Kidney tubule cell (primary cell): ENCODE results near the gene MCRIP2.
A peak's percentile ranks its signal among the peaks of the same experiment; 100 is the strongest.

Source experiments
- DNase-seq: peaks from one replicate; pipeline ENCODE4 v3.0.0-alpha.2; 2018; ENCODE audit warnings: low spot score

MCRIP2 gene

GRCh38 chr16:648781-649589, 7.4 kb downstream of the MCRIP2 start, which contains the start of gene WDR90:
TSS of gene WDR90 (plus strand) at chr16:649365. CDS start at chr16:649417, 52 bp downstream.
- peak; percentile 93 for DNase-seq

GRCh38 chr16:649631-650030, 8.0 kb downstream of the MCRIP2 start:
- peak; percentile 41 for DNase-seq

DNA sequence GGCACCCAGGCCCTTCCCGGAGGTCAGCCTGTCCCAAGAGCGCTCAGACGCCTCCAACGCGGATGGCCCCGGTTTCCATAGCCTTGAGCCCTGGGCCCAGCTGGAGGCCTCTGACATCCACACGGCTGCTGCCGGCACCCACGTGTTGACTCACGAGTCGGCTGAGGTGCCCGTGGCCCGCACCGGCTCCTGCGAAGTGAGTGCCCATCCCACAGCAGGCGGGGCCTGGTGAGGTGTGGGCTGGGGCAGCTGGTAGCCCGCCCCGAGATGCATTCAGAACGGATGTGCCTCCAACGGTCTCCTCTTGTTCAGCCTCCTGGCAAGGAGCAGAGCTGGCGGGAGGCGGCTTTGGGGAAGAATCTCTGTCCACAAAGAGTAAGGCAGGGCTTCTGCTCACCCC, 10.2 kb downstream of the MCRIP2 start:
- no peak for DNase-seq

DNA sequence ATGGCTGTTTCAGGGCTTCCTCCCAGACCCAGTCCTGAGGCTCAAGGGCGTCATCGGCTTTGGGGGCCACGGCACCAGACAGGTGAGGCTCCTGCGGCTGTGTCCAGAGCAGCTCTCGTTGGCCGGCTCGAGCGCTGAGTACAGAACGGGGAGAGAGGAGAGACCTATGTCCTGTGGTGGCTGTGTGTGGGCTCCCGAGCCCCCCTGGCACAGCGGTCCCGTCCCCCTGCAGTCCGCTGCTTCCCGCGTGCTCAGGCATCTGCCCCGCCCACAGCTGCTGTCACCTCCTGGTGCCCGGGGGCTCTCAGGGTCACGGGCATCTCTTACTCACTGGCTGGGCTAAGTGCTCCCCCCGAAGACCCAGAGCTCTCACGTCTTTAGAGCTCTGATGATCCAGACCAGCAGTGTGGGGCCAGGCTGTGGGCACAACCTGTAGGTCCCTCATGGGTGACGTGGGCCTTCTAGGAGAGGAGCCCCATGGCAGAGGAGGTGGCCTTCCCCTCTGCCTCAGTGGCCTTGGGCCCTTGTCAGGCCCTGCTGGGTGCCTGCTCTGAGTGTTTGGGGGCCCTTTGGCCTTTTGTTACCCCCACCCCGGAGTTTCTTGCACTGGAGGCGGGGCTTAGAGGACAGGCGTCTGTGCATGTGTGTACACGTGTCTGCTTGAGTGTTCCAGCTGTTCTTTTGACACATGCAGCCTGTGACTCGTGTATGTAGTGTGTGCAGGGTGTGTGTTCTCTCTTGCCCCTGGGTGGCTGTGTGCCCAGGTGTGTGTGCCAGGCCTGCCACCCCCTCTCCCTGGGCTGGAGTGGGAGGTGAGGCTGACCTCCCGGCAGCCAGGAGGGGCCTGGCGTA, 11.1 kb downstream of the MCRIP2 start:
- DNase-seq, result no peak

DNA sequence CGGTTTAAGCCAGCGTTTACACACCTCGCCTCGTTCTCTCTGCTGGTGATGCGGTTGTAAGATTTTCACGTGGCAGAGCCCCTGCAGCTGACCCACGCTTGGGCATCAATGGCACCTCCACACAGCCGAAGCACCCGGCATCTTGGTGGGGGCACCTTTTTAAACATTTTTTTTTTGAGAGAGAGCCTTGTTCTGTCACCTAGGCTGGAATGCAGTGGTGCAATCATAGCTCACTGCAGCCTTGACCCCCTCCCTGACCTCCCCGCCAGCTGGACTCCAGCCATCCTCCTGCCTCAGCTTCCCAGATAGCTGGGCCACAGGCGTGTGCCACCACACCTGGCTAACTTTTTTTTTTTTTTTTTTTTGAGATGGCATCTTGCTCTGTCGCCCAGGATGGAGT, 12.4 kb downstream of the MCRIP2 start:
- no peak for DNase-seq

- DNase-seq, result no peak
Observed at GRCh38 chr16:657487-657886, 15.9 kb downstream of the MCRIP2 start.

DNA sequence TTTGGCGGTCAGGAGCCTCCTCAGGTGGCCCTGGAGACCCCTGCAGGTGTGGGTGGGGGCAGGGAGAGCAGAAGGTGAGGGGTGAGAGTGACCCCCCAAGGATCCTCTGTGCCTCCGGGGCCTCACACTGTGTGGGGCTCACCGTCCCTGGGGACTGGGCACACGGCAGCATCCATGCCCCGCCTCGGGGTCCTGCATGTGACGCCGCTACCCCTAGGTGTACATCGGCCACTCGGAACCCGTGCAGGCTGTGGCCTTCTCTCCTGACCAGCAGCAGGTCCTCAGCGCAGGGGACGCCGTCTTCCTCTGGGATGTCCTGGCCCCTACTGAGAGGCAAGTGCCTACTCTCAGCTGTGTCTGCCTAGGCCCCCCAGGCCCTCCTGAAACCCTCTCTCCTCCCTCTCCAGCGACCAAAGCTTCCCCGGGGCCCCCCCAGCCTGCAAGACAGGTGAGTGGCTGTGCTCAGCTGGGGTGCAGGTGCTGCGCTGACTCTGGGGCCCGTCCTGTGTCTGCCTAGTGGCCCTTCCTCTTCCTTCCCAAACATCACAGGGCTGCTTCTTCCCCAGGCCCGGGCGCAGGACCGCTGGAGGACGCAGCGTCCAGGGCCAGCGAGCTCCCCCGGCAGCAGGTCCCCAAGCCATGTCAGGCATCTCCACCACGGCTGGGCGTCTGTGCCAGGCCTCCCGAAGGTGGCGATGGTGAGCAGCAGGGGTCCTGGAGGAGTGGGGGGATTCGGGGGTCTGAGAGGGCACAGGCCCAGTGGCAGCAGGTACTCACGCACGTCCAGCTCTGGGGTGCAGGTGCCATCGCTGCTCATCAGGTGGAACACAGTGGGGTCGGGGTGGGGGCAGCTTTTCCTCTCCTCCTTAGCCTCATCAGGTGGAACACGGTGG, 17.3 kb downstream of the MCRIP2 start:
- no peak for DNase-seq

DNA sequence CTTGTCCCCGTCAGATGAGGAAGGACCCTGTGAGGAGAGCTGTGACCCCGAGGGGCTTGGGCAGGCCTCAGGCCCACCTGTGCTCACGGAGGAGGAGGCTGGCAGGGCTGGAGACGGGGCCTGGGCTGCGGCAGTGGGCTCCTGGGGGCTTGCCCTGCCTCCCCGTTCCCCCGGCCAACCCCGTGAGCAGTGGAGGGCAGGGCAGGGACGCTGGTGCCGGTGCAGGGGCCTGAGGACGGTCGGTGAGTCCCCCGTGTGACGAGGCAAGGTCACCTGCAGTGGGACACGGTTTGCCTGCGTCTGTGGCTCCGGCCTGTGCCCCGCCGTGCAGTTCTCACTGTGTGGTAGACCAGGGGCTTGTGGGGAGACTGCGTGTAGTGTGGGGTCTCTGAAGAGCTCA, 18.0 kb downstream of the MCRIP2 start:
- no peak for DNase-seq

DNA sequence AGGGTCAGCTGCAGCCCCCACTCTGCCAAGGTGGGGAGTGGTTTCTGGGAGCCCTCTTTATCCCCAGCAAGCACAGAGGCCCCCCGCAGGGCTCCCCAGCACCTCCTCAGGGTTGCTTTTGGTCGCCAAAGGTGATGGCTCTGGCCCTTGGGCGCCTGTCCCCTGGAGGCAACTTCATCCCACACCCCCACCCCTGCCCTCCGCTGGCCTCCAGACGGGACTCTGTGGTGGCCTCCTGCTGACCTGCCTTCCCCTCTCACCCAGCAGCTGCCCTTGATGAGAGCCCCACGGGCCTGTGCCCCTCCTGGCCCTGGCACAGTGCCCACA, 18.5 kb downstream of the MCRIP2 start:
- no peak for DNase-seq

- peak; percentile 90 for DNase-seq
Observed at GRCh38 chr16:660459-661183, 19.0 kb downstream of the MCRIP2 start.

- DNase-seq, result no peak
Observed at GRCh38 chr16:661184-661821, 19.7 kb downstream of the MCRIP2 start.

DNA sequence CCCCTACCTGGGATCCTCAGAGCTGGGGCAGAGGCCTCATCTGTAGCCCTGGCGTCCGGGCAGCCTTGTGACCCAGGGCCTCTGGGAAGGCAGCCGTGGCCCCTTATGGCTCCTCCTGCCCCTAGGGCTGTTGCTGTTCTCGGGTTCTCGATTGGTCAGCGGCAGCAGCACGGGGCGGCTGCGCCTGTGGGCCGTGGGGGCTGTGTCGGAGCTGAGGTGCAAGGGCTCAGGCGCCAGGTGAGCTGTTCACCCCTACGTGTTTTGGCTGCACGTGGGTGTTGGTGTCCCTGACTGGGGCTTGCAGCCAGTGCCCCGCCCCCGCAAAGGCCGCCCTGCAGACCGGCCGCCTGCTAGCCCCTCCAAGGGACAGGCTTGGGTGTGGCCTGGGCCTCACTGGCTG, 20.5 kb downstream of the MCRIP2 start:
- no peak for DNase-seq

- DNase-seq, result no peak
Observed at GRCh38 chr16:662597-662996, 21.0 kb downstream of the MCRIP2 start.

DNA sequence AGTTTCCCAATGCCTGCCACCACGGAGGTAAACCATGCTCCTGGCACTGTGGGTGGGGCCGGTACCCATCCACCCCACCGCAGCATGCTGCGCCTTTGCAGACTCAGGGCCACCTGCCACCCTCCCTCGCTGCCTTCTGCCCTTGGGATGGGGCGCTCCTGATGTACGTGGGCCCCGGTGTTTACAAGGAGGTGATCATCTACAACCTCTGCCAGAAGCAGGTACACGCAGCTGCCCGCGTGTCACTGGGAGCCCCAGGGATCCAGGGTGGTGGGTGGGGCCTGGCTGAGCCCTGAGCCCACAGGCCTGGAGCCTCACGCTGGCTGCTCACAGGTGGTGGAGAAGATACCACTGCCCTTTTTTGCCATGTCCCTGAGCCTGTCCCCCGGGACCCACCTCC, 24.9 kb downstream of the MCRIP2 start:
- DNase-seq, result no peak

DNA sequence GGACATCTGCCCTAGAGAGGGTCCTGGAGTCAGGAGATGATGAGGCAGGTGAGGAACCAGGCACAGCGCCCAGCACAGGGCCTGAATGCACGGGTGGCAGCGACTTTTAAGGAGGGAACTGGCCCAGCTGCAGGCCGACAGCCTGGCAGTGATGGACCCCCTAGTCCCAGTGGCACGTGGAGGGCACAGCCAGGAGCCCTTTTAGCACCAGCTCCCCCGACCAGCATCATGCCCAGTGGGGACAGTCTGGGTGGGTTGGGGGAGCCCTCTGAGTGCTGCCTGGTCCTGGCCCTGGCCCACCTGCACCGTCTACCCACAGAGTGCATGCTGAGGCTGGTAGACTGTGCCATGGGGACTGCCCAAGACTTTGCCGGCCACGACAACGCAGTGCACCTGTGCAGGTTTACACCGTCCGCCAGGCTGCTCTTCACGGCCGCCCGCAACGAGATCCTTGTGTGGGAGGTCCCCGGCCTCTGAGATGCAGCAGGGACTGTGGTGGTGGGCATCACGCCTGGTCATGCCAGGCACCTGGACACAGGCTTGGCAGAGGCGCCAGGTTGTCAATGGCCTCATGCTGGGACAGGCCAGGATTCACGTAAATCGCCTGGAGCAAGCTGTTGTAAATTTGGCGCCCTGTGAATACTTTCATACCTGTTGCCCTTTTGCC, 25.6 kb downstream of the MCRIP2 start:
- DNase-seq, result no peak

DNA sequence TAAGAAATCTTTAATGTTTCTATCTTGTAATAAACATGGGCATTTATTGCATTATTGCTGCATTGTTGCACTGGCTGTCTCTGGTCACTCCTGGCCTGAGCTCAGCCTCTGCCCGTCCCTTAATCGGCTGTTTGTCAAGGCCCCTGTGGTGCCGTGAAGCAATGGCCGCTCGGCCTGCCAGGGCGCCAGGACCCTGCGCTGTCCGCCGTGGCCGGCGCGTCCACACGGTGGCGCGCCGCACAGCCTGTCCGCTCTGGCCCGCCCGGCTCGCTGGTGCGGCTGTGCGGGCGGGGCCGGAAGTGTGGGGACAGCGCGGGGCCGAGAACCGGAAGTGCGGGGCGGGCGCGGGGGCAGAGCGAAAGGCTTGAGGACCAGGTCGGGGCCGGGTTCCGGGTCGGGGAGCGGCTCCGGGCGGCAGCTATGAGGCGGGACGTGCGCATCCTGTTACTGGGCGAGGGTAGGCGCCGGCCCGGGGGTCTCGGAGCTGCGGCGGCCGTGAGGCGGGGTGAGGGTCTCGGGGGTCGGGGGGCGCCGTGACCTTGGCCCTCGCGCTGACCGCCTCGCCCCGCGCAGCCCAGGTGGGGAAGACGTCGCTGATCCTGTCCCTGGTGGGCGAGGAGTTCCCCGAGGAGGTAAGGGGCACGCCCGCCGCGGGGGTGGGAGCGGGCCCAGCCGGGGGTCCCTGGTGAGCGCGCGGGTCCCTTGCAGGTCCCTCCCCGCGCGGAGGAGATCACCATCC, 26.3 kb downstream of the MCRIP2 start, which contains the start of gene RHOT2:
Gene RHOT2, plus strand, starts transcription at position 353 of the 739 bp plus-strand sequence. Its CDS starts 68 bp downstream, at position 421.
- DNase-seq, result peak; percentile 93

GRCh38 chr16:668519-669171, 27.0 kb downstream of the MCRIP2 start:
- DNase-seq, result no peak

DNA sequence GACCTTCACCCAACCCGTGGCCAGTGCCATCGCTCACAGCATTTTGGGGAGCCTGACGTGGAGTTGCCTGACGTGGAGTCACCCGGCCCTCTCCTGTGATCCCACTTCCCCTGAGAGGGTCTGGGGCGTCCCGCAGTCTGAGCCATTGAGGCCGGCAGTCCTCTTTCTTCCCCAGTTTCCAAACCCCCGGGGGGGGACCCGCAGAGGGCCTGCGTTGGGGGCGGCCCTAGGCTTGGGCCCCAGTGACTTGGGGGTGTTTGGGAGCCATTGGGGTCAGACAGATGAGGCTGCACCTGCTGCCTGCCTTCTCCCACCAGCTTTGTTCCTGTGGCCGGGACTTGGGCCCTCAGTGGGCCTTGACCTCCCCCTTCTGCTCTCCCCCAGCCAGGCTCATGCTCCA, 28.0 kb downstream of the MCRIP2 start:
- DNase-seq, result no peak
